Trophoblast cell (in vitro differentiated cells and primary cell): ENCODE results near the gene ACAA1.

Experiments
- DNase-seq, 2 donors: peaks; one replicate each; pipeline ENCODE4 v3.0.0-alpha.2; 2016
- H2AFZ ChIP-seq: 2 replicates; pipeline ENCODE4 v1.6.1; 2013; ENCODE audit warnings: low read length, moderate library complexity, mild to moderate bottlenecking; ENCODE audit not compliant: insufficient read depth, poor library complexity
- H2AK5ac ChIP-seq: 2 replicates; pipeline ENCODE4 v1.6.1; 2013; ENCODE audit warnings: mild to moderate bottlenecking, low read length
- H2BK120ac ChIP-seq: 2 replicates; pipeline ENCODE4 v1.6.1; 2013; ENCODE audit warnings: low read length, mild to moderate bottlenecking, moderate library complexity; ENCODE audit not compliant: insufficient read depth, poor library complexity
- H2BK12ac ChIP-seq: 2 replicates; pipeline ENCODE4 v1.6.1; 2013; ENCODE audit warnings: mild to moderate bottlenecking, low read length, moderate library complexity
- H2BK5ac ChIP-seq: 2 replicates; pipeline ENCODE4 v1.6.1; 2013; ENCODE audit warnings: low read length, low read depth, moderate library complexity, mild to moderate bottlenecking; ENCODE audit not compliant: poor library complexity
- H3K14ac ChIP-seq: 2 replicates; pipeline ENCODE4 v1.6.1; 2013; ENCODE audit warnings: mild to moderate bottlenecking, low read length
- H3K18ac ChIP-seq: 2 replicates; pipeline ENCODE4 v1.6.1; 2013; ENCODE audit warnings: mild to moderate bottlenecking, low read length
- H3K23ac ChIP-seq: 2 replicates; pipeline ENCODE4 v1.6.1; 2013; ENCODE audit warnings: low read length
- H3K27ac ChIP-seq: 2 replicates; pipeline ENCODE4 v1.5.1; 2013; ENCODE audit warnings: low read depth, mild to moderate bottlenecking, inconsistent platforms, low read length, moderate library complexity
- H3K27me3 ChIP-seq: 2 replicates; pipeline ENCODE4 v1.6.1; 2013; ENCODE audit warnings: inconsistent platforms, mild to moderate bottlenecking, low read length, moderate library complexity; ENCODE audit not compliant: insufficient read depth
- H3K36me3 ChIP-seq, 2 experiments: 1 replicate in 1 of 2; 2 replicates in 1 of 2; pipeline ENCODE4 v1.6.1; 2013; ENCODE audit warnings: low read length in 2 of 2, mild to moderate bottlenecking in 2 of 2, moderate library complexity in 1 of 2; ENCODE audit not compliant: insufficient read depth in 2 of 2, control insufficient read depth in 1 of 2
- H3K4ac ChIP-seq: 2 replicates; pipeline ENCODE4 v1.6.1; 2013; ENCODE audit warnings: low read depth, mild to moderate bottlenecking, low read length, moderate library complexity
- H3K4me1 ChIP-seq, 2 experiments: 1 replicate in 1 of 2; 2 replicates in 1 of 2; pipeline ENCODE4 v1.6.1; 2013; ENCODE audit warnings: low read length in 2 of 2, mild to moderate bottlenecking in 2 of 2, moderate library complexity in 1 of 2; ENCODE audit not compliant: insufficient read depth in 2 of 2, control insufficient read depth in 1 of 2
- H3K4me2 ChIP-seq: 2 replicates; pipeline ENCODE4 v1.6.1; 2013; ENCODE audit warnings: inconsistent platforms, mild to moderate bottlenecking, low read length, moderate library complexity
- H3K4me3 ChIP-seq: 2 replicates; pipeline ENCODE4 v1.5.1; 2013; ENCODE audit warnings: mild to moderate bottlenecking, low read depth, low read length, inconsistent platforms
- H3K79me1 ChIP-seq: one replicate; pipeline ENCODE4 v1.6.1; 2013; ENCODE audit warnings: low read length
- H3K79me2 ChIP-seq: 2 replicates; pipeline ENCODE4 v1.6.1; 2013; ENCODE audit warnings: low read length, mild to moderate bottlenecking; ENCODE audit not compliant: control insufficient read depth, insufficient read depth, poor library complexity
- H3K9ac ChIP-seq: 2 replicates; pipeline ENCODE4 v1.6.1; 2013; ENCODE audit warnings: mild to moderate bottlenecking, low read length
- H3K9me3 ChIP-seq: 2 replicates; pipeline ENCODE4 v1.6.1; 2013; ENCODE audit warnings: low read depth, mild to moderate bottlenecking, control low read depth, inconsistent platforms, low read length; ENCODE audit not compliant: insufficient read depth
- H4K12ac ChIP-seq: 2 replicates; pipeline ENCODE4 v1.6.1; 2013; ENCODE audit warnings: low read depth, mild to moderate bottlenecking, low read length, moderate library complexity
- H4K8ac ChIP-seq: 2 replicates; pipeline ENCODE4 v1.6.1; 2013; ENCODE audit warnings: low read depth, mild to moderate bottlenecking, low read length, moderate library complexity
- H4K91ac ChIP-seq: one replicate; pipeline ENCODE4 v1.6.1; 2013; ENCODE audit warnings: low read depth, mild to moderate bottlenecking, low read length, moderate library complexity
- WGBS: extraction: QIAGEN DNeasy Blood & Tissue Kit; methylation state at CpG from one replicate; pipeline ENCODE4 v1.1.7; 2013; ENCODE audit warnings: missing lambda C conversion rate; ENCODE audit not compliant: insufficient read length, insufficient coverage; ENCODE audit errors: extremely low coverage; 5-methylcytosine and 5-hydroxymethylcytosine counted together

ACAA1 gene

DNA sequence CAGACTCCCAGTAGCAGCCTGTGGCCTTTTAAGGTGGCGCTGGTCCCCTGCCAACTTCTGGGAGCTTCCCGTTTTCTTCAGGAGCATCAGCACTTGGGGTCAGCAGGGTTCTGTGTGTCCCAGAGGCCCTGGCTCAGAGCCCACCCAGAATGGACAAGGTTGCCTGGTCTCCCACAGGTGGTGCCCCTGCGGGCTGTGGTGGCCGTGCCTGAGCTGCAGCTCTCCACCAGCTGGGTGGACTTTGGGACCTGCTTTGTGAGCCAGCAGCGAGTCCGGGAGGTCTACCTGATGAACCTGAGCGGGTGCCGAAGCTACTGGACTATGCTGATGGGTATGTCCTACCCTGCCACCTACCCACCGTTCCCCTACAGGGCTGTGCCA is 15.5 kb downstream of the ACAA1 start:
- Histone ChIP-seq H3K27ac (no peak overlapping the region), H4K8ac (no peak overlapping the region), H4K91ac (no peak overlapping the region), H3K14ac (no peak overlapping the region), H3K27me3 (no peaks in the 10 kb centered on the region), H3K23ac (no peak overlapping the region), H3K9ac (no peak overlapping the region), H2AFZ (no peak overlapping the region), H3K4me2 (no peak overlapping the region), H3K4me1 (no peaks in the 10 kb centered on the region), H2BK120ac (no peak overlapping the region), H2BK12ac (no peak overlapping the region), H3K9me3 (peaks cover 3% of the 10 kb centered on the region), H3K79me1 (no peaks in the 10 kb centered on the region), H3K36me3 (peaks cover 44 to 52% of the 10 kb centered on the region in 2 experiments), H3K18ac (no peak overlapping the region), H4K12ac (no peak overlapping the region), H2BK5ac (no peak overlapping the region), H3K4ac (no peak overlapping the region), H3K79me2 (no peaks in the 10 kb centered on the region), H2AK5ac (no peak overlapping the region), H3K4me3 (no peak overlapping the region)
- DNase-seq = no peak
- WGBS = no CpG with 5 or more reads among the region's 9 CpGs

DNA sequence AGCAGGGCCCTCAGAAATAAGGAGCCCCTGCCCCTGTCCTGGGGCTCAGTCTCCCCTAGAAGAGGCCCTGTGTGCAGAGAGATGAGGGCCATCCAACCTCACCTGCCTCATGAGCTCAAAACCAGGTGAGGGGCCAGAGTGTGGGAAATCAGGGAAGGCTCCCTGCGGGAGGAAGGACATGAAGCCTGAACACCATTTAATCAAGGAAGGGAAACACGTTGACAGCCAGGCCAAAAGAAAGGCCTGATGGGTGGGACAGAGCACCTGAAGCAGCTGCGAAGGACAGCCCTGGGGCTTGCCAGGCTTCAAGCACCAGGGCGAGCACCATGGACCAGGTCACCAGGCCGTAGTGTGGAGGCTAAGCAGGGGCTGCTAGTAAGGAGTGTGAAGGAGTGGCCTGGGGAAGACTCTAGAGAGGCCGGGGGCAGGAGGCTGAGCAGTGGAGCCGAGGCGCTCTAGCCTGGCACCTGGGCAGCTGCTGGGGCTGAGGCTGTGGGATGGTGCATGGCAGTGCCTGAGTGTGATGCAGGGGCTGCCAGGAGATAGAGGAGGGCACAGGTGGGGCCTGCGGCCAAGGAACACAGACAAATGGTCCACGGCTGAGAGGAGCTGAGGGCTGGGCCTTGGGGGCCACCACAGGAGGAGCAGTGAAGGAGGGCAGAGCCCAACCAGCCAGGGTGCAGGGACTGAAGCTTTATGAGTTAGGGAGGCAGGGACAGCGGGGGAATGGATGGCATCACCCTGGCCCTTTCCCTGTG is 16.1 kb downstream of the ACAA1 start:
- Histone ChIP-seq H3K4me3 (no peak overlapping the region), H3K4me2 (no peak overlapping the region), H2BK12ac (no peak overlapping the region), H3K36me3 (peaks cover 38 to 46% of the 10 kb centered on the region in 2 experiments), H2AFZ (no peak overlapping the region), H3K23ac (no peak overlapping the region), H3K9me3 (peaks cover 3% of the 10 kb centered on the region), H3K4ac (no peak overlapping the region), H3K27me3 (no peaks in the 10 kb centered on the region), H4K91ac (no peak overlapping the region), H3K27ac (no peak overlapping the region), H3K9ac (no peak overlapping the region), H3K14ac (no peak overlapping the region), H3K79me1 (no peaks in the 10 kb centered on the region), H4K8ac (no peak overlapping the region), H3K79me2 (no peaks in the 10 kb centered on the region), H4K12ac (no peak overlapping the region), H2AK5ac (no peak overlapping the region), H2BK120ac (no peak overlapping the region), H3K4me1 (no peaks in the 10 kb centered on the region), H3K18ac (no peak overlapping the region), H2BK5ac (no peak overlapping the region)
- DNase-seq = no peak
- no CpG with 5 or more reads among the region's 11 CpGs for WGBS

- Histone ChIP-seq H3K9me3 (peaks cover 3% of the 10 kb centered on the region), H3K18ac (no peak overlapping the region), H4K8ac (no peak overlapping the region), H3K79me1 (no peaks in the 10 kb centered on the region), H2BK5ac (no peak overlapping the region), H2AK5ac (no peak overlapping the region), H3K36me3 (peaks cover 31 to 39% of the 10 kb centered on the region in 2 experiments), H3K4me1 (no peaks in the 10 kb centered on the region), H2AFZ (no peak overlapping the region), H2BK12ac (no peak overlapping the region), H3K27me3 (no peaks in the 10 kb centered on the region), H3K27ac (no peak overlapping the region), H3K4me2 (no peak overlapping the region), H3K9ac (no peak overlapping the region), H3K4me3 (no peak overlapping the region), H3K23ac (no peak overlapping the region), H3K14ac (no peak overlapping the region), H3K79me2 (no peaks in the 10 kb centered on the region), H4K12ac (no peak overlapping the region), H4K91ac (no peak overlapping the region), H2BK120ac (no peak overlapping the region), H3K4ac (no peak overlapping the region)
- no CpG with 5 or more reads among the region's 7 CpGs for WGBS
- DNase-seq = no peak
Measured at GRCh38 chr3:38119821-38120692, 16.9 kb downstream of the ACAA1 start.

- no peak for DNase-seq
- H3K14ac ChIP-seq = no peak overlapping the region
- no peak overlapping the region for H4K8ac ChIP-seq
- no peak overlapping the region for H3K4me2 ChIP-seq
- H4K91ac ChIP-seq = no peak overlapping the region
- no peaks in the 10 kb centered on the region for H3K79me1 ChIP-seq
- no peak overlapping the region for H3K23ac ChIP-seq
- H2AFZ ChIP-seq = no peak overlapping the region
- no peak overlapping the region for H3K18ac ChIP-seq
- peaks cover 3% of the 10 kb centered on the region for H3K9me3 ChIP-seq
- WGBS = no CpG with 5 or more reads among the region's 1 CpG
- H3K4me3 ChIP-seq = no peak overlapping the region
- no peak overlapping the region for H3K4ac ChIP-seq
- H4K12ac ChIP-seq = no peak overlapping the region
- H3K27me3 ChIP-seq = no peaks in the 10 kb centered on the region
- no peaks in the 10 kb centered on the region for H3K79me2 ChIP-seq
- H3K9ac ChIP-seq = no peak overlapping the region
- H3K27ac ChIP-seq = no peak overlapping the region
- H2AK5ac ChIP-seq = no peak overlapping the region
- peaks cover 29 to 33% of the 10 kb centered on the region in 2 experiments for H3K36me3 ChIP-seq
- no peak overlapping the region for H2BK120ac ChIP-seq
- no peak overlapping the region for H2BK12ac ChIP-seq
- H3K4me1 ChIP-seq = no peaks in the 10 kb centered on the region
- H2BK5ac ChIP-seq = no peak overlapping the region
Measured at GRCh38 chr3:38119248-38119544, 17.7 kb downstream of the ACAA1 start.
